ENCODE data around the gene JSRP1. TPM values are rescaled to one million over a fixed set of nuclear protein-coding genes. Genes with fewer than 3 reads are reported as not detected.

The JSRP1 gene
- polyA plus RNA-seq, 1 of the 3 experiments (the other 2 are of a cell fraction): 0.76 TPM

DNA sequence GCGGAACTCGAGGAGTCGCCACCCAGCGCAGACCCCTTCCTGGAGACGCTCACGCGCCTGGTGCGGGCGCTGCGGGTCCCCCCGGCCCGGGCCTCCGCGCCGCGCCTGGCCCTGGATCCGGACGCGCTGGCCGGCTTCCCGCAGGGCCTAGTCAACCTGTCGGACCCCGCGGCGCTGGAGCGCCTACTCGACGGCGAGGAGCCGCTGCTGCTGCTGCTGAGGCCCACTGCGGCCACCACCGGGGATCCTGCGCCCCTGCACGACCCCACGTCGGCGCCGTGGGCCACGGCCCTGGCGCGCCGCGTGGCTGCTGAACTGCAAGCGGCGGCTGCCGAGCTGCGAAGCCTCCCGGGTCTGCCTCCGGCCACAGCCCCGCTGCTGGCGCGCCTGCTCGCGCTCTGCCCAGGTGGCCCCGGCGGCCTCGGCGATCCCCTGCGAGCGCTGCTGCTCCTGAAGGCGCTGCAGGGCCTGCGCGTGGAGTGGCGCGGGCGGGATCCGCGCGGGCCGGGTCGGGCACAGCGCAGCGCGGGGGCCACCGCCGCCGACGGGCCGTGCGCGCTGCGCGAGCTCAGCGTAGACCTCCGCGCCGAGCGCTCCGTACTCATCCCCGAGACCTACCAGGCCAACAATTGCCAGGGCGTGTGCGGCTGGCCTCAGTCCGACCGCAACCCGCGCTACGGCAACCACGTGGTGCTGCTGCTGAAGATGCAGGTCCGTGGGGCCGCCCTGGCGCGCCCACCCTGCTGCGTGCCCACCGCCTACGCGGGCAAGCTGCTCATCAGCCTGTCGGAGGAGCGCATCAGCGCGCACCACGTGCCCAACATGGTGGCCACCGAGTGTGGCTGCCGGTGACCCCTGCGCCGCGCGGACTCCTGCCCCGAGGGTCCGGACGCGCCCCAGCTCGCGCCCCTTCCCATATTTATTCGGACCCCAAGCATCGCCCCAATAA is 4.8 kb downstream of the JSRP1 start:
- 98% methylated on average over 84 of the region's 125 CpGs for WGBS (ENCODE audit: low lambda C conversion rate)
- DNase-seq: peak; percentile 29
- H3K9me2 ChIP-seq: no peaks in the 10 kb centered on the region
- no peak for TF ChIP-seq RXRA (IDR thresholded peaks at IDR 0.05; ENCODE audit: borderline replicate concordance, low read depth)
- no peak for TF ChIP-seq TAF1 (IDR thresholded peaks at IDR 0.05; ENCODE audit: borderline replicate concordance, low read depth, low read length)
- no peak for TF ChIP-seq SIN3A (IDR thresholded peaks at IDR 0.05; ENCODE audit: borderline replicate concordance, low read depth, low read length)
- TF ChIP-seq EZH2phosphoT487 (IDR thresholded peaks at IDR 0.05; ENCODE audit: borderline replicate concordance, low read depth): no peak
- no peak for TF ChIP-seq RCOR1 (IDR thresholded peaks at IDR 0.05; ENCODE audit: low read length)
- TF ChIP-seq PBX3 (IDR thresholded peaks at IDR 0.05): no peak
- no peak for TF ChIP-seq SMC3 (IDR thresholded peaks at IDR 0.05; ENCODE audit: low read depth, low read length)
- TF ChIP-seq IRF3 (IDR thresholded peaks at IDR 0.05; ENCODE audit: low read depth, low read length): no peak
- no peak for TF ChIP-seq RAD21 (IDR thresholded peaks at IDR 0.05; ENCODE audit: low read length)
- no peak for TF ChIP-seq FOXJ3 (CRISPR knock-in tag; IDR thresholded peaks at IDR 0.05)
- no peak for TF ChIP-seq FOSL2 (IDR thresholded peaks at IDR 0.05; ENCODE audit: borderline replicate concordance, low read depth)
- ChIA-PET CTCF (interaction anchor here (1.4 kb wide), 1 partner anchor 12 kb away, joined by 4 read pairs; no protein-coding TSS in a partner anchor), POLR2A (no interaction called here)
- H3K4me1 ChIP-seq (ENCODE audit: control insufficient read depth in 1 of 2, insufficient read depth in 2 of 2, low read depth in 1 of 2, low read length in 1 of 2): peaks cover 6 to 24% of the 10 kb centered on the region in 2 experiments; a peak in 2 of 4 replicates
- peaks cover 12% of the 10 kb centered on the region for H3F3A ChIP-seq (replicated peaks; ENCODE audit: insufficient read depth)
- H3K36me3 ChIP-seq (replicated peaks in 1 of 2; ENCODE audit: control insufficient read depth in 1 of 2, insufficient read depth in 2 of 2, low read length in 1 of 2): peaks cover under 1 to 38% of the 10 kb centered on the region in 2 experiments
- no peak overlapping the region for H3K9ac ChIP-seq
- H3K27ac ChIP-seq (ENCODE audit: low read depth in 2 of 2, low read length in 1 of 2): no peak overlapping the region
- no peaks in the 10 kb centered on the region for H3K27me3 ChIP-seq (ENCODE audit: insufficient read depth)
- H3K4me2 ChIP-seq: no peak overlapping the region
- no peak overlapping the region for H2AFZ ChIP-seq (ENCODE audit: low read depth)
- no peak overlapping the region for H3K4me3 ChIP-seq (ENCODE audit: low read depth in 2 of 2, low read length in 1 of 2)
- peaks cover 6% of the 10 kb centered on the region; the same call in 1 of the 2 replicates for H4K20me1 ChIP-seq (ENCODE audit: insufficient read depth)
- H3K9me3 ChIP-seq: no peaks in the 10 kb centered on the region
- H3K79me2 ChIP-seq (ENCODE audit: insufficient read depth): no peaks in the 10 kb centered on the region

GRCh38 chr19:2250766-2251105 is 5.5 kb downstream of the JSRP1 start:
- H3K4me3 ChIP-seq (ENCODE audit: low read depth in 2 of 2, low read length in 1 of 2): no peak overlapping the region
- peaks cover 4 to 45% of the 10 kb centered on the region in 2 experiments for H3K36me3 ChIP-seq (replicated peaks in 1 of 2; ENCODE audit: control insufficient read depth in 1 of 2, insufficient read depth in 2 of 2, low read length in 1 of 2)
- no peaks in the 10 kb centered on the region for H3K27me3 ChIP-seq (ENCODE audit: insufficient read depth)
- no peak overlapping the region for H3K27ac ChIP-seq (ENCODE audit: low read depth in 2 of 2, low read length in 1 of 2)
- ChIA-PET POLR2A (interaction anchor here (1.1 kb wide), 1 partner anchor 52 kb away, joined by 4 read pairs; no protein-coding TSS in a partner anchor), CTCF (no interaction called here)
- H3K9me3 ChIP-seq: no peaks in the 10 kb centered on the region
- H3K9ac ChIP-seq: no peak overlapping the region
- no peaks in the 10 kb centered on the region for H3K9me2 ChIP-seq
- peak; percentile 46 for DNase-seq
- peaks cover 6% of the 10 kb centered on the region; the same call in 1 of the 2 replicates for H3K79me2 ChIP-seq (ENCODE audit: insufficient read depth)
- peaks cover 6 to 19% of the 10 kb centered on the region in 2 experiments; a peak in 2 of 4 replicates for H3K4me1 ChIP-seq (ENCODE audit: control insufficient read depth in 1 of 2, insufficient read depth in 2 of 2, low read depth in 1 of 2, low read length in 1 of 2)
- no peak overlapping the region for H3K4me2 ChIP-seq
- peaks cover 12% of the 10 kb centered on the region for H3F3A ChIP-seq (replicated peaks; ENCODE audit: insufficient read depth)
- WGBS (ENCODE audit: low lambda C conversion rate): 94% methylated on average over 8 of the region's 40 CpGs
- H4K20me1 ChIP-seq (ENCODE audit: insufficient read depth): peaks cover 12% of the 10 kb centered on the region
- no peak overlapping the region for H2AFZ ChIP-seq (ENCODE audit: low read depth)
- TF ChIP-seq TEAD4 (IDR thresholded peaks at IDR 0.05; ENCODE audit: borderline replicate concordance, insufficient read depth) (no peak), EP300 (IDR thresholded peaks at IDR 0.05; ENCODE audit: borderline replicate concordance in 1 of 2, low read depth in 1 of 2, low read length in 1 of 2) (no peak), NFIC (IDR thresholded peaks at IDR 0.05; ENCODE audit: borderline replicate concordance) (no peak), RXRA (IDR thresholded peaks at IDR 0.05; ENCODE audit: borderline replicate concordance, low read depth) (no peak), RAD21 (IDR thresholded peaks at IDR 0.05; ENCODE audit: low read length) (no peak), GABPA (IDR thresholded peaks at IDR 0.05; ENCODE audit: low read depth) (no peak), CHD2 (IDR thresholded peaks at IDR 0.05; ENCODE audit: low read length, partially characterized antibody) (no peak), USF2 (IDR thresholded peaks at IDR 0.05; ENCODE audit: borderline replicate concordance, low read depth, low read length) (no peak), SMC3 (IDR thresholded peaks at IDR 0.05; ENCODE audit: low read depth, low read length) (no peak), JUND (IDR thresholded peaks at IDR 0.05) (no peak), FOXM1 (IDR thresholded peaks at IDR 0.05; ENCODE audit: low read depth) (no peak), YY1 (IDR thresholded peaks at IDR 0.05; ENCODE audit: low read depth) (no peak), IRF3 (IDR thresholded peaks at IDR 0.05; ENCODE audit: low read depth, low read length) (no peak)
